SK-N-SH treated with all-trans-retinoic acid at 6 μM for 48 hours (cell line): ENCODE data around the gene FBLN7.

Experiments
- CSRNP3 ChIP-seq: fragments of 250-450 bp; sonication (Bioruptor Pico); IDR thresholded peaks from 2 replicates; pipeline ENCODE4 v1.5.1; 2021; ENCODE audit warnings: mild to moderate bottlenecking, moderate library complexity
- OSR1 ChIP-seq: fragments of 250-450 bp; sonication (Bioruptor Pico); IDR thresholded peaks from 2 replicates; pipeline ENCODE4 v1.8.0; 2022; ENCODE audit warnings: moderate library complexity, mild to moderate bottlenecking, inconsistent platforms
- RARB ChIP-seq: fragments of 250-450 bp; sonication (Bioruptor Pico); IDR thresholded peaks from 2 replicates; pipeline ENCODE4 v1.8.0; 2021; ENCODE audit warnings: mild to moderate bottlenecking, moderate library complexity
- ZFP3 ChIP-seq: fragments of 250-450 bp; sonication (Bioruptor Pico); IDR thresholded peaks from 2 replicates; pipeline ENCODE4 v1.5.0; 2020; ENCODE audit warnings: mild to moderate bottlenecking, moderate library complexity
- ZNF70 ChIP-seq: fragments of 450-650 bp; formaldehyde crosslinking; IDR thresholded peaks from 2 replicates; pipeline ENCODE4 v1.5.0; 2020; ENCODE audit warnings: mild to moderate bottlenecking, moderate library complexity

- TF ChIP-seq ZFP3 (CRISPR knock-in tag) = no peak
- no peak for TF ChIP-seq RARB (CRISPR knock-in tag)
- no peak for TF ChIP-seq ZNF70 (CRISPR knock-in tag)
- TF ChIP-seq OSR1 = no peak
- TF ChIP-seq CSRNP3 (CRISPR knock-in tag) = no peak
Measured at GRCh38 chr2:112170495-112170894, 32.3 kb downstream of the FBLN7 start.
